IMR-90 (cell line): ENCODE measurements around the gene PSMB11. TPM values are rescaled to one million over a fixed set of nuclear protein-coding genes. Genes with fewer than 3 reads are reported as not detected.

Experiments used
- ATAC-seq: fragments of 200-7000 bp; cut with Tn5 transposase; 2 replicates; pipeline ENCODE4 v1.9.1; 2020; ENCODE audit warnings: low read depth, mild to moderate bottlenecking, moderate library complexity
- BruUV-seq: library from RNA; stranded (reverse); fragments of 400-500 nt; replicated peaks from 2 replicates; lab custom pipeline; 2021; lab: Mats Ljungman, UMichigan
- CTCF ChIA-PET: fragments of 300-600 bp; formaldehyde crosslinking; extraction: SDS; loops from one replicate; lab custom pipeline; 2021; ENCODE audit warnings: antibody characterized with exemption; lab: Yijun Ruan, JAX
- POLR2A ChIA-PET: fragments of 300-600 bp; sonication (Branson Sonifier 250); formaldehyde crosslinking; loops from one replicate; lab custom pipeline; 2022; ENCODE audit warnings: antibody characterized with exemption; ENCODE audit not compliant: unreplicated experiment; lab: Charles Lee
- DNase-seq: peaks from one replicate; pipeline ENCODE4 v3.0.0; 2013
- H2AFZ ChIP-seq: replicated peaks from 2 replicates; pipeline ENCODE3; 2013; ENCODE audit warnings: low read length, mild to moderate bottlenecking; ENCODE audit not compliant: poor library complexity
- H2AK5ac ChIP-seq: 2 replicates; pipeline ENCODE4 v1.6.1; 2013; ENCODE audit warnings: low read depth, low read length, inconsistent platforms
- H2AK9ac ChIP-seq: replicated peaks from 2 replicates; pipeline ENCODE3; 2013; ENCODE audit warnings: mild to moderate bottlenecking, low read depth, low read length, moderate library complexity; ENCODE audit not compliant: poor library complexity
- H2BK120ac ChIP-seq: 2 replicates; pipeline ENCODE4 v1.6.1; 2013; ENCODE audit warnings: low read depth, low read length, inconsistent platforms
- H2BK15ac ChIP-seq: 3 replicates; pipeline ENCODE4 v1.6.1; 2013; ENCODE audit warnings: low read depth, low read length, inconsistent platforms
- H2BK20ac ChIP-seq: 2 replicates; pipeline ENCODE4 v1.6.1; 2013; ENCODE audit warnings: low read depth, mild to moderate bottlenecking, inconsistent platforms, low read length, moderate library complexity
- H2BK5ac ChIP-seq: 2 replicates; pipeline ENCODE4 v1.6.1; 2013; ENCODE audit warnings: mild to moderate bottlenecking, low read depth, low read length, inconsistent platforms; ENCODE audit not compliant: poor library complexity, severe bottlenecking
- H3K14ac ChIP-seq: replicated peaks from 2 replicates; pipeline ENCODE4 v1.6.1; 2013; ENCODE audit warnings: low read depth, low read length, inconsistent platforms
- H3K18ac ChIP-seq: 2 replicates; pipeline ENCODE4 v1.6.1; 2013; ENCODE audit warnings: low read depth, low read length, control low read depth
- H3K23ac ChIP-seq: 2 replicates; pipeline ENCODE4 v1.6.1; 2013; ENCODE audit warnings: low read depth, low read length, inconsistent platforms
- H3K27ac ChIP-seq: 2 replicates; pipeline ENCODE4 v1.5.1; 2013; ENCODE audit warnings: mild to moderate bottlenecking, control low read depth, low read length; ENCODE audit not compliant: insufficient read depth
- H3K27me3 ChIP-seq: 2 replicates; pipeline ENCODE4 v1.6.1; 2013; ENCODE audit warnings: low read length; ENCODE audit not compliant: control insufficient read depth, insufficient read depth
- H3K36me3 ChIP-seq: 2 replicates; pipeline ENCODE4 v1.6.1; 2013; ENCODE audit warnings: low read length, mixed read lengths; ENCODE audit not compliant: control insufficient read depth, insufficient read depth
- H3K4ac ChIP-seq: 2 replicates; pipeline ENCODE4 v1.6.1; 2013; ENCODE audit warnings: low read depth, low read length, inconsistent platforms
- H3K4me1 ChIP-seq: 2 replicates; pipeline ENCODE4 v1.6.1; 2013; ENCODE audit warnings: low read length, mixed read lengths; ENCODE audit not compliant: control insufficient read depth, insufficient read depth
- H3K4me2 ChIP-seq: 2 replicates; pipeline ENCODE4 v1.6.1; 2013; ENCODE audit warnings: low read depth, mild to moderate bottlenecking, control low read depth, low read length, moderate library complexity
- H3K4me3 ChIP-seq: 2 replicates; pipeline ENCODE4 v1.5.1; 2013; ENCODE audit warnings: low read depth, mild to moderate bottlenecking, control low read depth, low read length, moderate library complexity; ENCODE audit not compliant: insufficient read depth
- H3K56ac ChIP-seq: 2 replicates; pipeline ENCODE4 v1.6.1; 2013; ENCODE audit warnings: low read length, inconsistent platforms; ENCODE audit not compliant: insufficient read depth; ENCODE audit errors: extremely low read depth
- H3K79me1 ChIP-seq, 2 experiments: 2 replicates each; pipeline ENCODE4 v1.6.1; 2013; ENCODE audit warnings: low read length in 2 of 2, inconsistent platforms in 1 of 2, low read depth in 1 of 2
- H3K9ac ChIP-seq: 2 replicates; pipeline ENCODE4 v1.6.1; 2013; ENCODE audit warnings: low read depth, low read length, control low read depth
- H3K9me1 ChIP-seq: 2 replicates; pipeline ENCODE4 v1.6.1; 2013; ENCODE audit warnings: low read length, inconsistent platforms; ENCODE audit not compliant: insufficient read depth
- H3K9me3 ChIP-seq: 2 replicates; pipeline ENCODE4 v1.6.1; 2013; ENCODE audit warnings: low read length; ENCODE audit not compliant: control insufficient read depth, insufficient read depth
- H4K20me1 ChIP-seq: 2 replicates; pipeline ENCODE4 v1.6.1; 2013; ENCODE audit warnings: low read length, inconsistent platforms; ENCODE audit not compliant: insufficient read depth
- H4K5ac ChIP-seq: 2 replicates; pipeline ENCODE4 v1.6.1; 2013; ENCODE audit warnings: mild to moderate bottlenecking, low read depth, low read length, control low read depth
- H4K8ac ChIP-seq, 2 experiments: 2 replicates each; pipeline ENCODE4 v1.6.1; 2013; ENCODE audit warnings: low read depth in 2 of 2, low read length in 2 of 2, control low read depth in 1 of 2, inconsistent platforms in 1 of 2
- H4K91ac ChIP-seq: 2 replicates; pipeline ENCODE4 v1.6.1; 2013; ENCODE audit warnings: low read depth, low read length, inconsistent platforms; ENCODE audit not compliant: insufficient read depth
- BHLHE40 ChIP-seq: fragments of 150-350 bp; IDR thresholded peaks from 2 replicates; pipeline ENCODE4 v1.6.1; 2016; ENCODE audit warnings: mild to moderate bottlenecking, low read depth, low read length
- CEBPB ChIP-seq: IDR thresholded peaks from 2 replicates; pipeline ENCODE4 v1.6.1; 2012; ENCODE audit warnings: low read depth, low read length, improper control_type of control experiment
- CHD1 ChIP-seq: IDR thresholded peaks from 2 replicates; pipeline ENCODE4 v1.6.1; 2012; ENCODE audit warnings: low read depth, low read length, improper control_type of control experiment
- FOS ChIP-seq: fragments of 150-350 bp; IDR thresholded peaks from 2 replicates; pipeline ENCODE4 v1.6.1; 2016; ENCODE audit warnings: low read depth, low read length
- MAFK ChIP-seq: IDR thresholded peaks from 2 replicates; pipeline ENCODE4 v1.6.1; 2012; ENCODE audit warnings: low read depth, low read length, improper control_type of control experiment
- MAZ ChIP-seq: IDR thresholded peaks from 2 replicates; pipeline ENCODE4 v1.6.1; 2012; ENCODE audit warnings: low read depth, mild to moderate bottlenecking, low read length, improper control_type of control experiment, moderate library complexity, borderline replicate concordance
- MXI1 ChIP-seq: IDR thresholded peaks from 2 replicates; pipeline ENCODE4 v1.6.1; 2012; ENCODE audit warnings: low read depth, mild to moderate bottlenecking, low read length, moderate library complexity, borderline replicate concordance
- RAD21 ChIP-seq: IDR thresholded peaks from 2 replicates; pipeline ENCODE4 v1.6.1; 2012; ENCODE audit warnings: low read length, improper control_type of control experiment
- RFX5 ChIP-seq: IDR thresholded peaks from 2 replicates; pipeline ENCODE4 v1.8.0; 2012; ENCODE audit warnings: low read depth, mild to moderate bottlenecking, low read length, moderate library complexity
- SMC3 ChIP-seq: fragments of 150-350 bp; IDR thresholded peaks from 2 replicates; pipeline ENCODE4 v1.6.1; 2016; ENCODE audit warnings: low read depth, mild to moderate bottlenecking, antibody characterized with exemption, low read length, moderate library complexity
- WGBS, 2 experiments: methylation state at CpG; one replicate each; pipeline versions ENCODE4 v1.1.5 to v1.1.7; 2013; ENCODE audit warnings: missing lambda C conversion rate in 2 of 2; ENCODE audit not compliant: insufficient read length in 1 of 2; ENCODE audit errors: extremely low coverage in 2 of 2; 5-methylcytosine and 5-hydroxymethylcytosine counted together
- dilution Hi-C: fragments of 300-500 bp; cut with HindIII; formaldehyde crosslinking; loops from one replicate; pipeline ENCODE4 v1.14.3; 2018; ENCODE audit warnings: low sequenced_read_pairs; ENCODE audit not compliant: unreplicated experiment
- in situ Hi-C: fragments of 300-500 bp; cut with MboI; formaldehyde crosslinking; loops from 3 replicates; pipeline ENCODE4 v1.14.3; 2019; ENCODE audit warnings: low sequenced_read_pairs, inconsistent platforms, mixed read lengths
- intact Hi-C: fragments of 100-400 bp; cut with micrococcal nuclease; formaldehyde crosslinking; loops from 2 replicates; pipeline ENCODE4 v1.10.0; 2022
- polyA plus RNA-seq, 3 experiments: library from polyadenylated mRNA; depleted of rRNA; stranded (reverse); fragments of >200 nt; gene quantifications; 2 replicates each; pipeline ENCODE4 v1.2.3, GENCODE V29; 2012; ENCODE audit warnings: low replicate concordance in 1 of 3
- total RNA-seq: library from RNA; depleted of rRNA; stranded (reverse); fragments of >200 nt; gene quantifications from 2 replicates; pipeline ENCODE4 v1.2.3, GENCODE V29; 2012
- TF ChIP-seq, protein P1 (sequence below): conservative IDR thresholded peaks from 2 replicates; pipeline ENCODE4 v1.5.1; 2012; ENCODE audit warnings: mild to moderate bottlenecking, low read depth, low read length, improper control_type of control experiment
- TF ChIP-seq, protein P2 (sequence below): fragments of 150-350 bp; IDR thresholded peaks from 2 replicates; pipeline ENCODE4 v1.6.1; 2016; ENCODE audit warnings: low read depth, mild to moderate bottlenecking, low read length, moderate library complexity, borderline replicate concordance
- TF ChIP-seq, protein P3 (sequence below): fragments of 150-350 bp; IDR thresholded peaks from 2 replicates; pipeline ENCODE4 v1.6.1; 2017; ENCODE audit warnings: mild to moderate bottlenecking, antibody characterized with exemption, low read length, low read depth

The PSMB11 gene
- total and polyA plus RNA-seq, 2 of the 4 experiments (the other 2 are of a cell fraction) = not detected

DNA sequence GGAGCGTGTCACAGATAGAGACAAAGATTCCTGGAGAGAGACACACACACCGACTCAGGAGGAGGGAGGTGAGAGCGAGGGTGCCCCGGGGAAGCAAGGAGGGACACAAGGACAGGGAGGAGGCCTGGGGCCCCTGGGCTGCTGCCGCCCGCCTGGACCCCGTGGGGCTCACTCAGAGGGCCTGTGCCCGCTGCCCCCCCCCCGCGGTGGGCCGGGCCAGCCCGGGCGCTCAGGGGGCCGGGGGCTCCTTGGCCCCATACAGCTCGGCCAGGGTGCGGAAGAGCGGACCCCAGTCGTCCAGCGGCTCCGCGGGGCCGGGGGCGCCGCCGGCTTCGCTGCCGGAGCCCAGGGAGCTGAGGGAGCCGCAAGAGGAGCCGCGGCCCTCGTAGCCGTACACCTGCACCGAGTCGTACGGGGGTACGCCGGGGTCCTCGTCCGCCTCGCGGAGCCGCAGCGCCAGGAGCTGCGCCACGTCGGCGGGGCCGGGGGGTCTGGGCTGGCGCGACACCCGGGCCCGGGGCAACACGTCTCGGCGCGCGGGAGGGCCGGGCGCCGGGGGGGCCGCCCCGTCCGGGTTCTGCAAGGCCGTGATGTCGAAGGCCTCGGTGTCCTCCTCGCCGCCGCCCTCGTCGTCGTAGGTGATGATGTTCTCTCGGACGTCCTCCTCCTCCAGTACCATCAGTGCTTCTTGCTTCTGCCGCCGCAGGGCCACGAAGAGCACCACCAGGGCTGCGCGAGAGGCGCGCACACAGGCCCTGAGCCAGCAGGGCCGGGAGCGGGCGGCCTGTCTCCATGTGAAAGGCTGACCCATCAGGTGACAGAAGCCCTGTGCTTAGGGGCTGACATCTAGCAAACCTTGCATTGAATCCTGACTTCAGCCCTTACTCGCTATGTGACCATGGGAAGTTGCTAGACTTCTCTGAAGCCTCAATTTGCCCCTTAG is 6.0 kb downstream of the PSMB11 start:
- Histone ChIP-seq H4K91ac (no peak overlapping the region), H3K36me3 (no peaks in the 10 kb centered on the region; the same call in 1 of the 2 replicates), H3K56ac (no peak overlapping the region), H3K9me1 (peaks cover 8% of the 10 kb centered on the region; the same call in 1 of the 2 replicates), H2BK15ac (no peak overlapping the region), H3K9me3 (no peaks in the 10 kb centered on the region), H2BK20ac (no peak overlapping the region), H3K23ac (no peak overlapping the region), H3K18ac (no peak overlapping the region), H4K8ac (no peak overlapping the region), H3K4me2 (no peak overlapping the region), H3K4me1 (peaks cover 4% of the 10 kb centered on the region), H3K4me3 (no peak overlapping the region), H4K20me1 (no peaks in the 10 kb centered on the region; the same call in 1 of the 2 replicates), H3K9ac (no peak overlapping the region), H3K79me1 (no peaks in the 10 kb centered on the region), H2AK5ac (no peak overlapping the region), H2AK9ac (no peak overlapping the region), H2BK120ac (no peak overlapping the region), H3K27me3 (no peaks in the 10 kb centered on the region), H2AFZ (no peak overlapping the region), H3K14ac (0 out of 2 replicates have a peak overlapping the region, but pooled peaks have one; percentile 14), H4K5ac (no peak overlapping the region), H3K27ac (no peak overlapping the region), H2BK5ac (no peak overlapping the region), H3K4ac (no peak overlapping the region)
- in situ Hi-C loops = no loop called here
- intact Hi-C loops = no loop called here
- WGBS, 2 experiments = 87% methylated on average over 28 of the region's 85 CpGs; no CpG with 5 or more reads in 1 of the 2 experiments
- DNase-seq (no peak), ATAC-seq (no peak)
- BruUV-seq = no TSS peak
- dilution Hi-C loops = no loop called here
- ChIA-PET POLR2A (no interaction called here), CTCF (interaction anchor here (1.1 kb wide), 1 partner anchor 53 kb away, joined by 4 read pairs; no protein-coding TSS in a partner anchor)
- no peak for TF ChIP-seq RAD21
- TF ChIP-seq FOS = no peak
- TF ChIP-seq, protein P1, sequence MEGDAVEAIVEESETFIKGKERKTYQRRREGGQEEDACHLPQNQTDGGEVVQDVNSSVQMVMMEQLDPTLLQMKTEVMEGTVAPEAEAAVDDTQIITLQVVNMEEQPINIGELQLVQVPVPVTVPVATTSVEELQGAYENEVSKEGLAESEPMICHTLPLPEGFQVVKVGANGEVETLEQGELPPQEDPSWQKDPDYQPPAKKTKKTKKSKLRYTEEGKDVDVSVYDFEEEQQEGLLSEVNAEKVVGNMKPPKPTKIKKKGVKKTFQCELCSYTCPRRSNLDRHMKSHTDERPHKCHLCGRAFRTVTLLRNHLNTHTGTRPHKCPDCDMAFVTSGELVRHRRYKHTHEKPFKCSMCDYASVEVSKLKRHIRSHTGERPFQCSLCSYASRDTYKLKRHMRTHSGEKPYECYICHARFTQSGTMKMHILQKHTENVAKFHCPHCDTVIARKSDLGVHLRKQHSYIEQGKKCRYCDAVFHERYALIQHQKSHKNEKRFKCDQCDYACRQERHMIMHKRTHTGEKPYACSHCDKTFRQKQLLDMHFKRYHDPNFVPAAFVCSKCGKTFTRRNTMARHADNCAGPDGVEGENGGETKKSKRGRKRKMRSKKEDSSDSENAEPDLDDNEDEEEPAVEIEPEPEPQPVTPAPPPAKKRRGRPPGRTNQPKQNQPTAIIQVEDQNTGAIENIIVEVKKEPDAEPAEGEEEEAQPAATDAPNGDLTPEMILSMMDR = no peak
- TF ChIP-seq CHD1 = no peak
- no peak for TF ChIP-seq MXI1
- TF ChIP-seq SMC3 = no peak
- no peak for TF ChIP-seq RFX5
- no peak for TF ChIP-seq BHLHE40
- no peak for TF ChIP-seq MAFK
- TF ChIP-seq, protein P2, sequence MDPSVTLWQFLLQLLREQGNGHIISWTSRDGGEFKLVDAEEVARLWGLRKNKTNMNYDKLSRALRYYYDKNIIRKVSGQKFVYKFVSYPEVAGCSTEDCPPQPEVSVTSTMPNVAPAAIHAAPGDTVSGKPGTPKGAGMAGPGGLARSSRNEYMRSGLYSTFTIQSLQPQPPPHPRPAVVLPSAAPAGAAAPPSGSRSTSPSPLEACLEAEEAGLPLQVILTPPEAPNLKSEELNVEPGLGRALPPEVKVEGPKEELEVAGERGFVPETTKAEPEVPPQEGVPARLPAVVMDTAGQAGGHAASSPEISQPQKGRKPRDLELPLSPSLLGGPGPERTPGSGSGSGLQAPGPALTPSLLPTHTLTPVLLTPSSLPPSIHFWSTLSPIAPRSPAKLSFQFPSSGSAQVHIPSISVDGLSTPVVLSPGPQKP = no peak
- TF ChIP-seq CEBPB = no peak
- TF ChIP-seq MAZ = no peak
- TF ChIP-seq, protein P3, sequence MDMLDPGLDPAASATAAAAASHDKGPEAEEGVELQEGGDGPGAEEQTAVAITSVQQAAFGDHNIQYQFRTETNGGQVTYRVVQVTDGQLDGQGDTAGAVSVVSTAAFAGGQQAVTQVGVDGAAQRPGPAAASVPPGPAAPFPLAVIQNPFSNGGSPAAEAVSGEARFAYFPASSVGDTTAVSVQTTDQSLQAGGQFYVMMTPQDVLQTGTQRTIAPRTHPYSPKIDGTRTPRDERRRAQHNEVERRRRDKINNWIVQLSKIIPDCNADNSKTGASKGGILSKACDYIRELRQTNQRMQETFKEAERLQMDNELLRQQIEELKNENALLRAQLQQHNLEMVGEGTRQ = no peak
